HL-60/S4 treated with phorbol 12-myristate 13-acetate at 8.2 ng/mL for 4 days and 3 days (cell line): ENCODE measurements around the gene HLCS.
"Not testable (repeated sequence)": the region's sequence is repeated elsewhere in the genome, so short reads cannot be mapped to it uniquely, and the experiment has no call there.

Experiments used
- in situ Hi-C: fragments of 300-500 bp; cut with MboI; formaldehyde crosslinking; loops from 2 replicates; pipeline ENCODE4 v1.15.0; 2022; ENCODE audit warnings: low sequenced_read_pairs

Gene HLCS

DNA sequence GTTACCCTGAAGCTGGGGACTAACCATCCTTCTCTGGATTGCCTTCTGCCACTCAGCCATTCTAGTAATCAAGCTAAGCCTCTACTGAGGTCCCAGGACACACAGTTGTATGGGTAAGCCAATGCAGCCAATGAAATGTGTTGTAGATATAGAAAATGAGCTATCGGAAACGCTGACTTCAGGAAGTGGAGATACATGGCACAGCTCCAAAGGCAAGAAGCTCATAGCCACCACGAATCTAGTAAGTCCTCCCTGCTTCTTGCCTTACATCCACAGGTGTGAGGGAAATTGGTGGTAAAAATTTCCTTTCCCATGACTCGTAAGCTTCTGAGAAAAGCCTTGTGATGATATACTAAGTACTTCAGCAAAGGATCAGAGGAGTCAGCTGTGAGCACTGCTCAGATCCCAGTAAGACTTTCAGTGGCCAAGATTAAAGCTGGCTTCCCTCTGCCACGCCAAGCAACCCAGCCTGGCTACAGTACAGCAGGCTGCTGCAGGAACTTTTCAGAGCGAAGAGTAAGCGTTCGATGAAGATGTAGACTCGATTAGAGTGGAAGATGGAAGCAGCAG is 149.8 kb downstream of the HLCS start:
- in situ Hi-C loops = no loop called here

DNA sequence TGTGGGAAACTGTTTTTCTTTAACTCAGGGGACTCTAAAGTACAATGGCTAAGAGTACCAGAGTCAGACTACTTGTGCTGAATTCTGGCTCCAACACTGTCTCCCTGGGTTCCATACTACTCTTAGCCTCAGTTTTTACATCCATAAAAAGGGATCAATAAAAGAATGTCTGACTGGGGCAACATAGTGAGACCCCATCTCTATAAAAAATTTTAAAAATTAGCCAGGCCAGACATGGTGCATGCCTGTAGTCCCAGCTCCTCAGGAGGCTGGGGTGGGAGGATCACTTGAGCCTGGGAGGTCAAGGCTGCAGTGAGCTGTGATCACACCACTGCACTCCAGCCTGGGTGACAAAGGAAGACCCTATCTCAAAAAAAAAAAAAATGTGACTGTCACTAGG is 150.4 kb downstream of the HLCS start:
- in situ Hi-C loops = not testable (repeated sequence)

DNA sequence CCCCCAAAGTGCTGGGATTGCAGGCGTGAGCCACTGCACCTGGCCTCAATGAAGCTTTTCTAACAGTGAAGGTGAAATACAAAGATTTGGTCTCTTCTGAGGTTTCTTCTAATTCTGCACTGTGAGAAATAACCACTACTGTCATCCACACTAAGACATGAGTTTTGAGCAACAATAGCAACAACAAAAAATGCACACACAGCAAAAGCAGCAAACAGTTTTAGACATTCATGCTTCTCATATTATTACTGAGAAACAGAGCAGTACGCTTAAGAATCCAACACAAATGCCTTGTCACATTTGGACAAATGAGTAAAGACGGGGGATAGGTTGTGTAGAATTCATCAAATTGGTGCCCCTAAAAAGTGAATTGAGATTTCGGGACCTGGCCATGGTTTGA is 151.2 kb downstream of the HLCS start:
- in situ Hi-C loops = no loop called here

DNA sequence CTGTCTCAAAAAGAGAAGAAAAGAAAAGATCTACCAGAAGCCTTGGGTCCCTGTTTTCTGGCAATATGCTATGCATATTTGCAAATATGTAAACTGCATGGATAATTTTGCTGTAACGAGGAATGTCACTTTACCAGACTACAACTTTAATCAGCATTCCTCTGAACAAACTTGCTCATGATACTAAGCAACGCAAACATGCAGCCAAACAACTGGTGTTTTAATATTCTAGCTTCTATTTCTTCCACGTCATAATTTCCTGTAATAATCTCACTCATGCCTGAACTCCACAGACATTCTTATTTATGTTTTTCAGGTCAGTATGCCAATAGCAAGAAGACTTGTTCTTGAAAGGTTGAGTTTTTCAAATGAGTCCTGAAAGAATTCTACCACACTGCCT is 153.4 kb downstream of the HLCS start:
- in situ Hi-C loops = no loop called here

DNA sequence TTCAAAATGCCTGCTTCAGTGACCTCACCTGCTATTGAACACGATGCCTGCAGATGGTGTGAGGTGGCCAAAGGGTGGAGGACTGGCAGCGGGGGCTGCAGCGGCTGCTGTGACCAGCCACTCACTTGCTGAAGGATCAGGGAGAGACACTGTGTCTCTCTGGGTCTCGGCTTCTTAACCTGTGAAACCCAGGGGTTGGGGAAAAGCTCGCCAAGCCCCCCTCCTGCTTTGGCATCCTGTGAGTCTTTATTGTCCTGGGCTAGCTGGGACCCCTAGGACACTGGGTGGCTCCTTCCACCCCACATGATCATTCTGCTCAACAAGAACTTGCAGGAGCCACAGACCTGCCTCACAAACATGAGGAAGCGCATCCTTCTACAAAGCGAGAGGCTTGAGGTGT is 154.7 kb downstream of the HLCS start:
- in situ Hi-C loops = no loop called here

DNA sequence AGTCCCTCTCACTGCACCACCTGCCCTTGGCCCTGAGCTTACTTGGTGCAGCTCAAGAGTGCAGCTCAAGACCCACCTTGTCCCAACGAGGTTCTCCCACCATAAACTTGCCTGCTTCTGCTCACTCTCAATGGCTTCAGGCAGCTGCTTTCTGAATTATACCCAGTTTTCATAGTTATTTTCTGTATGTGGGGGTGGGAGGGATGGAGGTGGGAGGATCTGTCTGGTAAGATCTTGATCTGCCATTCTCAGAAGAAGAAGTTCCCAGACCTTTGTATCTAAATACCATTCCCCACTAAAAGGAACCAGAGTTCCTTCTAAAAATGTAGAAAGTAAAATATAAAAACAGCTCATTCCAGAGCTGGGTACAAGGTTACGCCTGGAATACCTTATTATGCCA is 156.0 kb downstream of the HLCS start:
- in situ Hi-C loops = no loop called here

DNA sequence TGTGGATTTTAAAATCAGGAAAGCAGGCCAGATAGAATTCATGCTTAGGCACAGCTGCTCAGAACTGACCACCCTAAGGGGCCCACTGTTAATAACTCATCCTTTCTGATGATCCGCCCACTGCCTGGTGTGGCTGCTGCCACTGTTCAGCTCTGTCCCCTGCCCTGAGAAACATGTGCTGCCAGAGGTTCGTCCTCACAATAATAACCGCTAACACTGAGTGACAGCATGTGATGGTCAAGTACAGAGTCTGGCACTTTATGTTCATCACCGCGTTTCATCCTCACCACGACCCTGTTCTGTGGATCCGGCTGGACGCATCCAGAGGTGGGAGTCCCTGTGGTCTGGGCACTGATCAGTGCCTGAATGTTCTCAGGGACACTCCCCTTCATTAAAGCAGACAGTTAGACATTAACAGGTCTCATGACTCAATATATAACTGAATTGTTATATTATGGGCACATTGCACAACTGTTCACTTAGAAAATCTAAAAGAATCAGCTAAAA is 159.0 kb downstream of the HLCS start:
- in situ Hi-C loops = no loop called here

DNA sequence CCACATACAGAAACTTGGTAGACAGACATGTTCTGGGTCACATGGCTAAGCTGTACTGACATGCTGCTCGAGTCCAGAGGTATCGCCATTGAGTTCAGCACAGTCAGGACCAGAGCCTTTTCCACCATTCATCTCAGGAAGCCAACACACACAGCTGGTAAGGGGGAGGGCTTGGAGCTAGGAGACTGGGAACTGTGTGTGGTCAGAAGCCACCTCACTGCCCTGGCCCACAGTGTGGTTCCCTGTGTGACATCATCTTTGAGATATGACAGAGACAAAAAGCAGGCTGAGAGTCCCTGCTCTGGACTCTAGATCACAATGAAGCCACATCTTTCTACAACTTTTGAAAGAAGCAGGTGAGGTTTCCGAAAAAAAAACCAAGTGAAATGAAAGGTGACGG is 160.4 kb downstream of the HLCS start:
- in situ Hi-C loops = no loop called here

DNA sequence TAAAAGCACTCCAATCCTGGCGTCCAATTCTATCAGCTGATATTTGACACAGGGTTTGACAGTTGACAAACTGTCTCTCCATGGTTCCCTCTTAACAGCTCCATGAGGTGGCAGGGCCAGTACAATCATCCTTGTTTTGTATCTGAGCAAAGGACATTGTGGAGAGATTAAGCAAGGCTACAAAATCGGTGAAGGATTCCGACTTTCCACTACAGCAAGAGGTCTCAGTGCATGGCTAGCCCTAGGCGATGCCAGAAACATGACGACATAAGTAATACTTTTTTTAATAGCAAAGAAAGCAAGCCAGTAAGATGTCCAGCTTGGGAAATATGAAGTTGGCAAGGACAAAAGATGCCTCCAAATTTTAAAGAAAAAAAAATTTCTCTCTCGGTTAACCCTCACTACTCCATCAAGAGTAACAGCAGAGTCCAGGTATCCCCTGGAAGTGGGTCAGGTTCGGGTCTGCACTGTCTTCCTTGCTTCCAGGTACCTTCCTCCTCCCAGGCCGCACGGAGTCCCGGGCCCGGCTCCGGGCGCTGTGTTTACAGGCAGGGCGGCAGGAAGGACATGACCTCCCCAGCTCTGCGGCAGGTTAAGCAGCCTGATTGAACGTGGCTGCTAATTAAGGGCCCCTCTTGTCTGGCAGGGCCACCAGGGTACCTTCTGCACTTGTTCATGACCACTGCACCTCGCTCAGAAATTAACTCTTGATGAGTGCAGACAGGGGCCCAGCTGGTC is 161.4 kb downstream of the HLCS start:
- in situ Hi-C loops = no loop called here

DNA sequence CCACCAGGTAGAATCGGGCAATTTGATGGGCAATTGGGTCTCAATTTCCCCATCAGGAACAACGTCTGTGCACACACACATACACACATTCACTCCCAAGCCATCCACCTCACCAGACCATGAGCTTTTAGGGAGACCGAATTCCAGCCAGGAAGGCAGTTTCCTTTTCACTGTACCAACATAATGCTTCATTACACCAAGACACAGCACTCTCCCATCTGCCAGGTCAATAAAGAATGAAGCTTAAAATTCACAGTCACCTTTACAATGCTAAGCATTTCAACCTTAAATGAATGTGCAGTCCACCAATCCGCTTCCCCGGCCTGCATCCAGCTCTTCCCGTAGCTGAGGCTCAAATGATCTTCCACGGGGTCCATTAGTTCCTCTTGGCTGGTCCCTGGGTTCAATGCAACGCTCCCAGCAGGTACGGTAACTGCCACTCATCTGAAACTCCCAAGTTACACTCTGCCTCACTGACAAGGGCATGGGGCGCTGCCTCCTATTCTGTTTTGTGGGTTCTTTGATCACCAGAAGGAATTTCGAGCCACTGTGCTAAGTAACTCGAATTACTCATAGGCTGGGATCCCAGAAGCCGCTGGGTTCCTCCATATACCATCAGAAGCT is 162.5 kb downstream of the HLCS start:
- in situ Hi-C loops = no loop called here

DNA sequence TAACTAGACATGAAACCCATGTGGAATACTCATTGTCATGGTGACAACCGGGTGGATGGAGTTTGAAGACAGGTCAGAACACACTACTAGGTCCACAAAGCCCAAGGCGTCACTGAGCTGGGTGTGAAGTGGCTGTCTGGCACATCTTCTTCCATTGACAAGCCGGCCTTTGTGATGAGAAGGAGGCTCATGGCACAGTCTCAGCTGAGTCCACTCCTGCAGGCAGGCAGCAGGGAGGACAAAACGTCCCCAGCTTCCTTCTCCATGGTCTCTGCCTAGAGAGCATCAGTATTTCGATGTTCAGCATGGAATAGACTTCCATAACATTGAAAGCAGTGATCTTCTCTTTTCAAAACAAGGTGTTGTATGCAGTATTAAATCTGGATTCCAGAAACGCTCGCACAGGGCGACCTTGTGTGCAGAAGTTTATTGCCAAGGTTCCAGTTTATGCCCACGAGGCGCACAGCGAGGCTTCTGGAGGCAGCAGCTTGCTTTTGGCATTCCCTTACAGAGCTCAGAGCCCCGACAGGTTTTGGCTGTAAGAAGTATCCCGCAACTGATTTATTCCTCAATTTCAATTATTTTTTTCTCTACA is 163.3 kb downstream of the HLCS start:
- in situ Hi-C loops = no loop called here

DNA sequence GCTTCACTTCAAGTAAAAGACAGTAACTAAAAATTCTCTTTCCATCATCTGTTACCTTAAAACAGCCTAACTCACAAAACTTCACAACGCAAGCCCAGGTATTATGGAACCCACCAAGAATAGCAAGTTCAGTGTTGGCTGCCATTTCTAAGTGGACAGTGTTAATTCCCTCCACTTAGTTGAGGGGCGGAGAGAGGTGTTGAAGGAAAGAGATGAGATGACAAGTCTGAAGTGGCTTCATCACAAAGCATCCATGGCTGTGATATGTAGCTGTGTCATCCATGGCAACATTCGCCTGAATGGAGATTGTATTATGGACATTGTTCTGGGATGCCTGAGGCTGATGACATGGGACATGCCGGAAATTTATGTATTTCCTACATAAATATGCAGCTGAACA is 165.7 kb downstream of the HLCS start:
- in situ Hi-C loops = no loop called here

DNA sequence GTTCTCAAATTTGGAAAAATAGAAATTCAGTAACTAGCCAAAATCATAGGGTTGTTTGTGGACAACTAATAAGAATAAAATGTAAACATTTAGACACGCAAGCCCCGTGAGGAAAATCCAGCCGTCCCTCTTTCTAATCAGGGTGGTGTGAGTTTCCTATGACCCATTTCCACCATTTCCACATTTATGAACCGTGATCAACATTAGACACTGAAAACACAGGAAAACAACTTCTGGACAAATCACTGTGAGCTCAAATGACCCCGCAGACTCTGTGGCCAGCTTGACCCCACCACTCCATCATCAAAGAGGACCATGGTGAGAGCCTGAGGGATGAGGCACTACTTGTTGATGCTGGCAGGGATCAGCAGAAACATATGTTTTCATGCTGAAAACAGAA is 166.6 kb downstream of the HLCS start:
- in situ Hi-C loops = no loop called here

DNA sequence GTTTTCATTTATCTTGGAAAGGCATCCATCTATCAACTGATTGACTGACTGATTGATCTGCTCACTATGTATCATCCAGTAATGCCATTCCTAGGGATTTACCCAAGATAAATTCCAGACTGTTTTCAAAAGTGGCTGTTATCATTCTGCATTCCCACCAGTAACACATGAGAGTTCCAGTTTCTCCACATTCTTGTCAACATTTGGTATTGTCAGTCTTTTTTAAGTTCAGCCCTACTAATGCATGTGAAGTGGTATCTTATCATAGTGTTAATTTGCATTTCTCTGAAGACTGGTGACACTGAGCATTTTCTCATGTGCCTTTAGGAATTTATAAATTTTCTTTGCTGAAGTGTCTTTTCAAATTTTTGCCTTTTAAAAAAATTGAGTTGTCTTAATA is 168.0 kb downstream of the HLCS start:
- in situ Hi-C loops = no loop called here

DNA sequence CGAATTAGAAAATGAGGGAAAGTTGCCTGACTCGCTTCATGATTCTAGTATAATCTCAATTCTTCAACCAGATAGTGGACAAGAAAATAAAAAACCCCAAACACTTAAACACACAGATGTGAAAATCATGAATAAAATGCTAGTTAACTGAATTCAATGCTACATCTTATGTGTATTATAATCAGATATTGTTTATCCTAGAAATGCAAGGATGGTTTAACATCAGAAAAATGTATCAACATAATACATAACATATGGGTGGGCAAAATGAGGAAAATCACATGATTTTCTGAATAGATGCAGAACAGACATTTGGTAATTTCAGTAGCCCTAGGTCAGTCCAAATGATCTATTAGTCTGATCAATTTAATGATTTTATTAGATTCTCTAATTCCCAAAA is 170.4 kb downstream of the HLCS start:
- in situ Hi-C loops = no loop called here

DNA sequence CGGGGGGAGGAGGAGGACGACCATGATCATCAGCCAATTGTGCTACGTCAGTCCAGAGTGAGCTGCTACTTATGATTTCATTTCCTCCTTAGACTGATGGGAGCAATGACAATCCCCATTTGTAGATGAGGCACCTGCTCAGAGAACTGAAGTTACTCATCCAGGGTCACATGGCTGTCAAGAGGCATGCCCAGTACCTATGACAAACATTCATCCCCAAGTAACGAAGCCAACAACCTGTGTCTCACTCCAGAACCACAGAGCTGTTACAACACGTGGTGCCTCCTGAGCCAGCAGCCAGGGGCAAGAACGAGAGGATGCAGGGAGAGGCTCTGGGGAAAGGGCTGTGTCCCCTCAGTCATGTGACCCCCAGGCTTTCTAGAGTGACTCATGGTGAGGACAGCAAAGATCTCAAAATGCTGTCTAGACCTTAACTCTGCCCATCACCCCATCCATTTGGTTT is 173.9 kb downstream of the HLCS start:
- in situ Hi-C loops = no loop called here

DNA sequence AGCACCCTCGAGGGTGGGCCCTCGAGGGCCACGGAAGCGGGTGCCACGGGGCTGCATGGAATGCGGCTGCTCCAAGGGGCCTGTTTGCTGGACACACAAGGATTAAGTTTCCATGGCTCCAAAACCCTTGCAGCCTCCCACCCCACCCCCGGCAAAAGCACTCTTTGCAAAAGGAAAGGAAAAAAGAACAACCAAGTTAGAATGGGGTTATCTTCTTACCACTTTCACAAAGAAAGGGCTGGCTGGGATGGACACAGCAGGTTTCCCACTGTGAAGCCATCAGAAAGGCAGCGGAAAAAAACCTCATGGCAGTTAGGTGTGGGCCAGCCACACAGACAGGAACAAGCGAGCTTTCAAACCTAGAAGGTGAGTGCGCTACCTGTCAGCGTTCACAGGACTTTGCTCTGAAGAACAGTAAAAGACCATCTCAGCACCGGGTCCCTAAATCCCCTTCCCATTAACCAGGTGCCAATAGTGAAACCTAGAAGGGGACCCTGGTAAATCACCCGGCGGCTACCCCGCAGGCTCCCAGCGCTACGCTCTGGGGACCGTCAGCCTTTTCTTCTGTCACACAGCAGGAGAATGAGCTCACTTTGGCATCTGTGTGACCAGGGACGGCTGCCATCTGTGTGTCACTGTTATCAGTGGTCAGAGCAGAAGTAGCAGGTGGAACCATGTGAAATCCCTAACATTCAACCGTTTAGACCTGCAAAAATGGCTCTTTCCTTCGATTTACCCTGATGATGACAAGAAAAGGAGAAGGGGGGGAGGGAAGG is 174.6 kb downstream of the HLCS start:
- in situ Hi-C loops = no loop called here

DNA sequence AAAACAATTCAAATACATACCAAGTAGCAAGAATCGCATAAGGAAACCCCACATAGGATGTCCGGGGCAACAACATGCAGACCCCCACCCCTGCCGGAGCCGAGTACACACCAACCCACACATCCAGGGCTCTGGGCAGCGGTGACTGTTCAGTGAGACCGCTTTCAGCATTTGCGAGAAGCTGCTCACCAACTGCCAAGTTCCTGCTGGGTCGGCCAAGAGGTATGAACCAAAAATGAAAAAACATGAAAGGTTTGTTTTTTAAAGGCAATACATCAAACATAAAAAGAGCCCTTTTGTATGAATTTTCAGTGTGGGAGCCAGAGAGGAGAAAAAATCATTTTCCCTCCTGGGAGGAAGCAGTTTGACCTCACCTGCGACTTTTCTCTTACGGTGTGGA is 175.3 kb downstream of the HLCS start:
- in situ Hi-C loops = no loop called here

DNA sequence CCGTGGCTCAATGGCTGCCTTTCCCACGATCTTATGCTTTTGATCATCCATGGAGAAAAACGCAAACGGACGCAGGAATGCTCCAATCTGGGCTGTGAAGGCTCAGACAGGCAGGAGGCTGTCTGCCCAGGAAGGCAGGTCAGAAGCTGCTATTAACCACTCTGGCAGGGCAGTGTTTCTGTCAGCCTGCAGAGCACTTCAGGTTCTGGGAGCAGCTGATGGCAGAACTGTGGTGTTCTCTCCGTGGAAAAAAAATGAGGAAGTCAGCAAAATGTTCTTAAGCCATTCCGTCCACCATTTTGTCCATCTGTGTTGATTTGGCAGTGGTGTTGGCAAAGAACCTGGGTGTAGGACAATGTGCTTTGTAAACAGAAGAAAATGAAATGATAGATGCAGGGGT is 175.9 kb downstream of the HLCS start:
- in situ Hi-C loops = no loop called here

DNA sequence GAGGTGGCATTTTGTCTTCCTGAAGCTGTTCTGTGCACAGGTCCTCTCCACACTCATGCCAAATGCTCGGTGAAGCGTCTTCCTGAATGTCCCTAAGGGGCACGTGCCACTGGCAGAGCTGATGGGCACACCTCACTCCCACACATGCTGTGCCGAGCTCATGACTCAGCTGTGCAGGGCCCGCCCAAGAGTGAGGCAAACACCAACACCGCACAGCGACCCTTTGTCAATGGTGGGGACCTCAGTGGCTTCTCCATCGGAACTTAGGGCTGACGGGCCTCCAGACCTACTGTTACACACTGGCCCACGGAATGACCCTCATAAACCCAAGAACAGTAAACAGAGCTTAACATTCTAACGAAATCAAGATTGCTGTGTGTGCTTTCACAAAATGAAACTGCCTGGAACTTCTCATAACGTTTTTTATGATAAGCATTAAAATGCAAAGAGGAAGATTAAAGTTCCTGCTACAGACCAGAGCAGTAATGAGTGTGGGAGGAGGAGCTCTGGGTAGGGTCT is 178.3 kb downstream of the HLCS start:
- in situ Hi-C loops = no loop called here

DNA sequence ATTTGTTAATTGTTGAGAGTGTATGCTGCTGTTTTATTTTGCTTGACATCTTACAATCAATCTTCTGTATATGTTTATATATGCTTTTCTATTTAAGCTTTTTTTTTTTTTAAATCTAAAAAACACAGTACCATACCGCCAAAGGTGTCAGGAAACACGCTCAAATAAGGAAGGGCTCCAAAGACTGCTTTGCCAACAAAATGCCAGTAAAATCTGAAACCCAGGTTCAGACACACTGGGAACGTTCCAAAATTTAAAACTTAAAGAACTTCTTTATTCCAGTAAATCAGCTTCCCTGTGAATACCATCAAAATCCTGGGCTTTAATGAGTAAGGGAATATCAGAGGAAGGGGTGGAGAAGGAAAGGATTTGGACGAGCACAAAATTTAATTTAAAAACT is 180.3 kb downstream of the HLCS start:
- in situ Hi-C loops = no loop called here
